Daoy (cell line): ENCODE results near the gene ACAA1. TPM values are rescaled to one million over a fixed set of nuclear protein-coding genes. Genes with fewer than 3 reads are reported as not detected.
"Not testable (repeated sequence)": the region's sequence is repeated elsewhere in the genome, so short reads cannot be mapped to it uniquely, and the experiment has no call there.

Source experiments
- DNase-seq: peaks from one replicate; pipeline ENCODE4 v3.0.0-alpha.2; 2015; ENCODE audit warnings: low read depth
- total RNA-seq: library from RNA; depleted of rRNA; stranded (reverse); fragments of >200 nt; shearing (Covaris generic); gene quantifications from 2 replicates; pipeline ENCODE4 v1.2.3, GENCODE V29; 2014; rRNA removed

The ACAA1 gene
- total RNA-seq, 1 experiment from 2014 or later, result 11.2 TPM

DNA sequence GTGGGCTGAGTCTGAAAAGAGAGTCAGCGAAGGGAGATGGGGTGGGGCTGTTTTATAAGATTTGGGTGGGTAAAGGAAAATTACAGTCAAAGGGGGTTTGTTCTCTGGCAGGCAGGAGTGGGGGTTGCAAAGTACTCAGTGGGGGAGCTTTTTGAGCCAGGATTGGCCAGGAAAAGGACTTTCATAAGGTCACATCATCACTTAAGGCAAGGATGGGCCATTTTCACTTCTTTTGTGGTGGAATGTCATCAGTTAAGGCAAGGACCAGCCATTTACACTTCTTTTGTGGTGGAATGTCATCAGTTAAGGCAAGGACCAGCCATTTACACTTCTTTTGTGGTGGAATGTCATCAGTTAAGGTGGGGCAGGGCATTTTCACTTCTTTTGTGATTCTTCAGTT is 53.7 kb downstream of the ACAA1 start:
- DNase-seq, result not testable (repeated sequence)

DNA sequence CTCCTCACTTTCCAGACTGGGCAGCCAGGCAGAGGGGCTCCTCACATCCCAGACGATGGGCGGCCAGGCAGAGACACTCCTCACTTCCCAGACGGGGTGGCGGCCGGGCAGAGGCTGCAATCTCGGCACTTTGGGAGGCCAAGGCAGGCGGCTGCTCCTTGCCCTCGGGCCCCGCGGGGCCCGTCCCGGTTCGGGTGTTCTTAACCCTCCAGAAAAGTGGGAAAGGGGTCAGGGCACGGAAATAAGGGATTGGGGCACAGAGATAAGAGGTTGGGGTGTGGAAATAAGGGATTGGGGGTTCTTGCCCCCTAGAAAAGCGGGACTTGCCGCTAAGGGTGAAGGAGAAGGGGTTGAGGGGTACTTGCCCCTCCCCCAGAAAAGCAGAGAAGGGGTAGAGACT is 54.6 kb downstream of the ACAA1 start:
- not testable (repeated sequence) for DNase-seq

DNA sequence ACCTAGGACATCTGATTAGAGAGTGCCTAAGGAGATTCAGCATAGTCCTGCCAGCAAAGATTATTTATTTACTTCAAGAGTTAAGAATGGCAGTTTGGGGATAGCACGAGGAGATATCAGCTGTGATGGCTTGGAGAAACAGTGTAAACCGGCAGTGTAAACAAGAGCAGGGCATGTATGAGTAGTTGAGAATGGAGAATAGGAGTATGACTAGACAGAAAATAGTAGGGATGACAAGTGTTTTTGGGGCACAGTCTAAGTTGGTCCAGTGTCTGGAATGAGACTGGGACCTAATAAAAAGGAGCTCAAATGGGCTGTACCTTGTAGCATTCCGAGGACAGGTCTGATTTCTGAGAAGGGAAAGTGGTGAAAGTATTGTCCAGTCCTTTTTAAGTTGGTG is 59.9 kb downstream of the ACAA1 start:
- DNase-seq, result not testable (repeated sequence)

Other genes with a start within 250 kb of the ACAA1 start
- gene VILL, start 146.3 kb downstream of the ACAA1 start, total RNA-seq, result 2.3 and 5.5 TPM in 2 replicates
- gene PLCD1, start 107.5 kb downstream of the ACAA1 start, total RNA-seq, result 1.7 and 1.9 TPM in 2 replicates
- gene DLEC1, start 97.9 kb downstream of the ACAA1 start, total RNA-seq, result not detected in 2 replicates
- gene MYD88, start 1.5 kb upstream of the ACAA1 start, total RNA-seq, result 4.4 and 8.1 TPM in 2 replicates
- 22.6 and 23.6 TPM in 2 replicates for gene OXSR1, start 28.4 kb upstream of the ACAA1 start, total RNA-seq
- 0.91 TPM in 1 of 2 replicates, not detected in the other for gene SLC22A13, start 128.7 kb upstream of the ACAA1 start, total RNA-seq
- gene SLC22A14, start 145.2 kb upstream of the ACAA1 start, total RNA-seq, result 0.39 TPM in 1 of 2 replicates, not detected in the other
- 2.1 and 2.5 TPM in 2 replicates for gene XYLB, start 209.7 kb upstream of the ACAA1 start, total RNA-seq